HG02798 (cell line): ENCODE results near the gene LALBA.
"Not testable (repeated sequence)": the region's sequence is repeated elsewhere in the genome, so short reads cannot be mapped to it uniquely, and the experiment has no call there.

Source experiments
- ATAC-seq: cut with Tn5 transposase; IDR thresholded peaks from one replicate; pipeline ENCODE4 v1.9.1; 2021; ENCODE audit warnings: mild to moderate bottlenecking; ENCODE audit not compliant: unreplicated experiment, poor library complexity

LALBA gene

DNA sequence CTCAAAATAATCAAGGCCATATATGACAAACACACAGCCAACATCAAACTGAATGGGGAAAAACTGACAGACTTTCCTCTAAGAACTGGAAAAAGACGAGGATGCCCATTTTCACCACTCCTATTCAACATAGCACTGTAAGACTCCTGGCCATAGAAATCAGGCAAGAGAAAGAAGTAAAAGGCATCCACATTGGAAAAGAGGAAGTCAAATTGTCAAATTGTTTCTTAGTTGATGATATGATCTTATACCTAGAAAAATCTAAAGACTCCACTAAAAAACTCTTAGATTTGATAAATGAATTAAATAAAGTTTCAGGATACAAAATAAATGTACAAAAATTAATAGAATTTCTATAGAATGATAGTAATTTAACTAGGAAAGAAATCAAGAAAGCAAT is 33.2 kb downstream of the LALBA start:
- ATAC-seq = no peak

DNA sequence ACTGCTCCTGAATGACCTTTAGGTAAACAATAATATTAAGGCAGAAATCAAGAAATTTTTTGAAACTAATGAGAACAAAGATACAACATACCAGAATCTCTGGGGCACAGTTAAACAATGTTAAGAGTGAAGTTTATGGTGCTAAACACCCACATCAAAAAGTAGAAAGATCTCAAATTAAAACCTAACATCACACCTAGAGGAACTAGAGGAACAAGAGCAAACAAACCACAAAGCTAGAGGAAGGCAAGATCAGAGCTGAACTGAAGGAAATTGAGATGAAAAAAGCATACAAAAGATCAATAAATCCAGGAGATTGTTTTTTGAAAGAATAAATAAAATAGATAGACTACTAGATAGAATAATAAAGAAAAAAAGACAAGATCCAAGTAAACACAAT is 37.2 kb downstream of the LALBA start:
- no peak for ATAC-seq

DNA sequence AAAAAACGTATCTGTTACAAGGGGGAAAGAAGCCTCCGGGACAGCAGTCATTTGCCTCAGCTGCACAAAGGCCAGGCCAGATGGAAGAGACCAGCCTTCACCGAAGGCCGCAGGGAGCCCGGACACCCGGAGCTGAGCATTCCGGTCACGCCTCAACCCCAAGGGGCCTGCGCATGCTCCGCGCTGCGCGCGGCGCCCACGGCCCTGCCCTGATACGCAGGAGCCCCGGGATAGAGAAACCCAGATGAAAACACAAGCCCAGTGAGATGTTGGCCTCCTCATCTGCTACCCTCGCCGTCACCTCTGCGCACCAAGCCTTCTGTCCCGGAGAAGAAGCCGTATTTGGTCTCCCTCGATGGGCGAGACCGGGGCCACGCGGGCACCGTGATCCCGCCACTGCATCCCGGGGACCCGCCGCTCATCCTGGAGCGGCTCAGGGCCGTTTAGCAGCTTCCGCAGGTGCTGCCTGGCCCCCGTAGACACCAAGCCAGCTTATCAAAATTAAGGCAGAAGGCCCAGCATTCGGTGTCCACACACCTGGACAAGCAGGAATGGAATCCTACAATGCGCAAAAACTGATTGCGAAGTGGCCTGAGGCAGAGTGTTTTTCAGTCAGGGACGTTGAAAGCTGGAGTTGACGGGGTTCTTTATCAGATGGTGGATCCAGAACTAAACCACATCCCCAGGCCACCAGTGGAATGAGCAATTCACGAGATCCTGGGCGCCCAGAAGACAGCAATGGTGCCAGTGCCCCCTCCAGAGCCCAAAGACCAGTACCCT is 41.8 kb downstream of the LALBA start:
- no peak for ATAC-seq

DNA sequence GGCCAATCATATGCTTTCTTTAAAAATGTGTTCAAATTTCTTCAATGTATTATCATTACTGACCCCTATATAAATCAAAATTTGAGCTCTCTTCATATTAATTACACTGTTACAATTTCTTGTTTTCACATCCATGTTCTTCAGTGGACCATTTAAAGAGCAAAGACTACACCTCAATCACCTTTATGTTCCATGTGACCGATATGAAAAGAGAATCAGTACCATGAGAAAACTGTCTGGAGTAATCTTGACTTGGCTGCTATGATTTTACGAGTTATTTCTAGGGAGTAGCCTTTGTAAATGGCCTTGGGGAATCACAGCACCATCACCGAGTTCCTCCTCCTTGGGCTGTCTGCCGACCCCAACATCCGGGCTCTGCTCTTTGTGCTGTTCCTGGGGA is 44.5 kb downstream of the LALBA start, which contains the start of gene OR8S1:
Gene OR8S1, plus strand, starts transcription at position 301 of the 400 bp plus-strand sequence. Its CDS starts 0 bp downstream, at position 301.
- no peak for ATAC-seq

DNA sequence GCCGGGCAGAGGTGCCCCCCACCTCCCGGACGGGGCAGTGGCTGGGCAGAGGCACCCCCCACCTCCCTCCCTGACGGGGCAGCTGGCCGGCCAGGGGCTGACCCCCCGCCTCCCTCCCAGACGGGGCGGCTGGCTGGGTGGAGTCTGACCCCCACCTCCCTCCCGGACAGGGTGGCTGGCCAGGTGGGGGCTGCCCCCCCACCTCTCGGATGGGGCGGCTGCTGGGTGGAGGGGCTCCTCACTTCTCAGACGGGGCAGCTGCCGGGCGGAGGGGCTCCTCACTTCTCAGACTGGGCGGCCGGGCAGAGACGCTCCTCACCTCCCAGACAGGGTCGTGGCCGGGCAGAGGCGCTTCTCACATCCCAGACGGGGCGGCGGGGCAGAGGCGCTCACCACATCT is 49.5 kb downstream of the LALBA start:
- not testable (repeated sequence) for ATAC-seq
